CMK (cell line): ENCODE results near the gene DRICH1.
A peak's percentile ranks its signal among the peaks of the same experiment; 100 is the strongest.
"Not testable (repeated sequence)": the region's sequence is repeated elsewhere in the genome, so short reads cannot be mapped to it uniquely, and the experiment has no call there.

Experiments used
- DNase-seq: peaks from one replicate; pipeline ENCODE4 v3.0.0-alpha.2; 2010; ENCODE audit warnings: low read depth

The DRICH1 gene, protein sequence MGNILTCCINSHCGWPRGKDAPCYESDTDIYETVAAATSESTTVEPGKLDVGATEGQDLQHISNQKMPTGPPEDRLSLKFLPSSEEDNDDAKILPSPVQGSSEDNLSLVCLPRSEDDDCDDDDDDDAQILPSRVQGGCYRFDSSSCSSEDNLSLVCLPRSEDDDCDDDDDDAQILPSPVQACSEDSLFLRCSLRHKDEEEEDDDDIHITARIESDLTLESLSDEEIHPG

DNA sequence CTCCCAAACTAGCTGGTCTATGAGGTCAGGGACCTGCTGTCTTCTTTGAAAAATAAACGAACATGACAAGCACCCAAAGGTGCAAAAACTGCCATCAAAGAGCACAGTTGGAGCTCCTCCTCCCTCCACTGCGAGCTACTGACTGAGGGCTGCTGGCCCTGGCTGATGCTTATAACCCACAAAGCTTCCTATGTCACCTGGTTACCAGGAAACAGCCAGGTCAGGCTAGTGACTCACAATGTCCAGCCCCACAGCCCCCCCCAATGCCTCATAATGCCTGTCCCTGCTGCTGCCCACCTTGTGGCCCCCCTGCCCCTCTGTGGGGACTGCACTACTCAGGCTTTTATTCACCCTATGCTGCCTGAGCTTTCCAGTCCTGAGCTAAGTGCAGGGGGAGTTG, at the start of gene DRICH1:
Gene DRICH1 (minus strand): TSS at position 144 of the 400 bp plus-strand sequence. CDS start 298 bp downstream, outside the sequence.
- no peak for DNase-seq

DNA sequence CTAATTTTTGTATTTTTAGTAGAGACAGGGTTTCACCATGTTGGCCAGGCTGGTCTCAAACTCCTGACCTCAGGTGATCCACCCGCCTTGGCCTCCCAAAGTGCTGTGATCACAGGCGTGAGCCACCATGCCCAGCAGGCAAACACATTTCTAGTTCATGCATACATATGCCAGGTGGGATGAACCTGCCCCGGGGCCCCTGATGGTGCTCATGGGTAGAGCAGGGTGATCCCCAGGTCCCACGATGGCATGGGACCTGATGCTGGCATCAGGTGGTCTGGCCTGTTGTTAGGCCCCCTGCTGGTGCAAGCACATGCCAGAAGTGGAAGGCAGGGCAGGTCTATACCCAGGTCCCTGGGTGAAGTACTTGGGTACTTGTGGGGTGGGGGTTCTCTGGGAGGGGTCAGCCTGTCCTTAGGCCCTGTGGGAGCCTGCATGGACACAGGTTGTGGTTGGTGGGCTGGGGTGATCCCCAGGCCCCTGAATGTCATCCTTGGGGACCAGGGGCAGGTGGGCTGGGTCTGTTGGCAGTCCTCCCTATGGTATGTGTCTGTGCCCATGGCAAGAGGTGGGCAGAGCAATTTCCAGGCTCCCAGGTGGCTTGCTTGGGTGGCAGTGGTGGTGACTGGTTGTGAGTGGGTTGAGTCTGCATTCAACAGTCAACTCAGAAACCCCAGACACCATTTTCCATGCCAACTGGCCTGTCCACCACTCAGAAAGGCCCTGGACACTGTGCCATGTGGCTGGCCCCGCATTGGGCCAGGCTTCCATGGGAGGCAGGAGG, 49.1 kb upstream of the DRICH1 start:
- no peak for DNase-seq

DNA sequence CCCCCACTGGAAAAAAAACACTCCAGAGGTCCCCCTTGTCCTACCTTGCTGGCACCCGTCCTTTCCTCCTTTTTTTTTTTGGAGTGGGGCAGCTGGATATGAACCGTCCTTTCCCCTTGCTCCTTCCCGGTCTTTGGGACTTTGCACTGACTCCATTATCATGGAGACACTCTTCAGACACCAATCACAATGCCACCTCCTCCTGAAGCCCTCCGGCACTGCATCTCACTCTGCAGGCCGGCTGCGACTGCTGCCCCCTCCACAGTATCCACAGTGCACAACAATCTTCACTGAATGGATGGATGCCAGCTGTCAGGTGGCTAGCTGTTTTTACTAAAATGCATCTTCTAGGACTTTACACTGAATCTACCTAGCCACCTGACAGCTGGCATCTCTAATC, 46.0 kb upstream of the DRICH1 start:
- DNase-seq, result no peak

DNA sequence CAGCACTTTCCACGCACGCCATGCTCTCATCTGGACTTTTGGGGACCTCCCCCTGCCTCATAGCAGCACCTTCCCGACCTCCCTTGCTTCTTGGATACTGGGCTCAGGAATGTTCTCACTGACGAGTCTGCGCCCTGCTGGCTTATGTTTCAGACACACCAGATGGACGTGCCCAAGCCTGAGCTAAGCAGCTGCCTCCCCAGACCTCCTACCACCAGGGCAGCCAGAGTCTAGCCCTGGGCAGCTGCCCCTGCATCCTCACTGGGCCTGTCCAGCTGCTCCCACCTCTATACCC, 45.5 kb upstream of the DRICH1 start:
- DNase-seq, result no peak

DNA sequence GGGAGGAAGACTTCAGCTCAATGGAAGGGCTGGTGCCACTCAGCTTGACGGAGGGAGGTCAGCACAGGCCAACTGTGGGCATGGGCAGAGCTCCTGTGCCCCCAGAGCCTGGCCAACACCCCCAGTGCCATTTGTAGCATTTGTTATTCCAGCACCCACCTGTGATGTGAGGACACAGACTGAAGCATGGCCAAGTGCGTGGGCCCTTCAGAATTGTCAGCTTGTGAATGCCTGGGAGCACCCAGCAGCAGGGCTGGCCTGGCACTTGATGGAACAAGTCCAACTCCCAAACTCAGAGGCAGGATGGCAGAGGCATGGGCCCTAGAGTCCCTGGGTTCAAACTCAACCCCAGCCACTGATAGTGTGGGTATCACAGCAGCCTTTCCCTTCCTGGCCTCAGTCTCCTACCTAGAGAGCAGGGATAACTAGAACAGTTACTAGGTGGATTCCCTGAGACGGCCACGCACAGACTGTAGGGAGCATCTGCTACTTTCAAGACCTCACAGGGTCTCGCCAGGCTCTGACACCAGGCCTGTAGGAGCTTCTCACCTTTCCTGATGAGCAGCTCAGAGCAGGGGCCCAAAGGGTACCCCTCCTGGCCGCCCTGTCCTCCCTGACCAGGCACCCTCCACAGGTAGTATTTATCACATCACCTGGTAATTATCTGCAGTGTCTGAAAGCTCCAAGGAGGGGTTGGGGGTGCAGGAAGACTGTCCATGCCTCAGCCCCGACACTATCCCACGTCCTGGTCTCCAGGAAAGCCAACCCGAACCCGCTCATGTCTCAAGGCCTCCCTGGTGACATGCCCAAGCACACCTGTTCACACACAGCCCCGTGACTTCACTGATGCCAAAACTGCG, 45.0 kb upstream of the DRICH1 start:
- not testable (repeated sequence) for DNase-seq

DNA sequence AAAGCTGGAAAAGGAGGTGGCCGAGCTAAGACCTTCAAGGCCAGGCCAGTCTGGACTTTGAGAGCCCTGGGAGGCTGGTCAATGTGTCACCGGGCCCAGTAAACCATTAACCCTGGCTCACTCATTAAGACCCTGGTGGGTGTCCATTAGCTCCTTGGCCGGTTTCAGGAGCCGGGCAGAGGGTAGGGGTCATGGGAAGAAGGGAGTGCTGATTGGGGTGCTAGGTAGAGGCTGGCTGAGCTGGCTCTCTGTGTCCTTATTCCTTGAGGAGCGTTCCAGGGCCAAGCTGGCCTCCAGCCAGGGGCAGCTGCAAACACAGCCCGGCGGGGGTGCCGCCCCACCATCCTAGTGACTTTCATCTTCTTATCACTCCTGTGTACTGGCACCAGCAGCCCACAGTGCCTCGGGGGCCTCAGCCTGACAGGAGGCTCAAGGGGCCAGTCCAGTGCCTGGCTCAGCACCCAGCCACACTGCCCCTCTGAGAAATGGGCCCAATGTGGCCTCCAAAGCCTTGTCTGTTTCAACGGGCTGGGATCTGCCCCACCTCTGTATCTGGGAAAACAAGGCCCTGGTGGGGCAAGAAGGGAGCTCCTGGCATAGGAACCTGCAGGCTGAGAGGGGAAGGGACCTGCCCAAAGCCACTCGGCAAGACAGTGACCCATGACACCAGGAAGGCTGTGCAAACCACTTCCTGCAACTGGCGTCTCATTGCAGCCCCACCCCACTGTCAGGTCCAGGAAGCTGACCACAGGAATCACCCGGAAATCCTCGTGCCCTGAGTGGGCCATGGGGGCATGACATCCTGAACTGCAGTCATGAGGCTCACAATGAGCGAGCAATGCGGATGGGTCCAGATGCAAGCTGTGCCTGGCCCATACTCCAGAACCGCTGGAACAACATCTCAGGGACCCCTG, 43.6 kb upstream of the DRICH1 start:
- peak; percentile 60 for DNase-seq

DNA sequence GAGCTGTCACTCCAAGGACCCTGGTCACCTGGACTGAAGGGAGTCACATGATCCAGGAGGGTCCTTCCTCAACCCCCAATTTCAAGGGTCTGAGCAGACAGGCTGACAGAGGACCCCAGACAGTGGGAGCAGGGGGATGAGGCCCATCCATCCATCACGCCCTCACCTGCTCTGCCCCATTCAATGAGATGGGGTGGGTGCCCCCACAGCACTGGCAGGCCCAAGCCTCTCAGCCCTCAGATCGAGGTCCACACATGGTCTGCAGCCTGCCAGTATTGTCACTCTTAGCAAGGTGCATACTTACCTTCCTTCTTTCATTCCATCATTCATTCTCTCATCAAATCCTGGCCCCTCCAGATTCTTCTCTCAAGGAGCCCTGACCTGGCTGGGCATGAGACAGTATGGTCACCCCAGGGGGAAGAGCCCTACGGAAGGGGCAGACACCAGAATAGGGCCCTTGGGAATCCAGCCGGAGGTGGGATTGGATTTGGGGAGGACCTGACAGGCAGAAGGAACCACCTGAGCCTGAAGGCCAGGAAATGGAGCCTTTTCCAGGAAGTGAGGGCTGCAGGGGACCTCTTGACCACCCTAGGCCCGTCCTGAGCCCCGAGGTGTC, 42.9 kb upstream of the DRICH1 start:
- not testable (repeated sequence) for DNase-seq

DNA sequence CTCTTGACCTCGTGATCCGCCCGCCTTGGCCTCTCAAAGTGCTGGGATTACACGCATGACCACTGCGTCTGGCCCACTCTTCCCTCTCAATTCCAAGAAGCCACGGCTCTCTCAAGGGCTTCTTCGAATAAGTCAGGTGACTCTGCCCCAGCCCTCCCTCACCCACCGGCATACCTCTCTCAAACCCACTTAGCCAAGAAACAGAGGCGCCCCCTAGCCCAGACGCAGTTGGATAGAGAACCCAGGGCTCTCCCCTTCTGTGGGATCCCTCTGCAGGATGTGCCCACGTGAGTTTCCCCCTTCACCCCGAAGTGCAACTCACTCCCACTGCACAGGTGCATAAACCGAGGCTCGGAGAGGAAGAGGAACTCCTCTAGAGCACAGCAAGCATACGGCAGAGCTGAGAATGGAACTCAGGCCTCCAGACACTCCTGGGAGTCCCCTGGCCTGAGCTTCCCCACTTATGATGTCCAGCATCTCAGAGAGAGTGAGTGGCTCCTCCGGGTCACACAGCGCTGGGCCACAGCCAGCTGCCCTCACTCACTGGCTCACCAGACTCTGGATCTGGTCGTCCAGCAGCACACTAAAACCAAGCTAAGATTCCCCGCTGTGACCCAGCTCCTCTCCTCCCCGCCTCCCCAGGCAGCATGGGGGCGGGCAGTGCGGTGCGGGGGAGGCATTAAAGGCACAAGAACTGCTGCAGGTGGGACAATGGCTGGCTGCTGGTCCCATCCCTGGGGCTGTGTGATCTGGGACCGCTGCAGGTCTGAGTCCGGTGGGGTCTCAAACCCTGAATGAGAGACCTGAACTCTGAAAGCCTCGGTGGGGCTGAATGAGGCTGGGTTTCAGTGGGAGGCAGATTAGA, 41.9 kb upstream of the DRICH1 start:
- DNase-seq, result no peak

DNA sequence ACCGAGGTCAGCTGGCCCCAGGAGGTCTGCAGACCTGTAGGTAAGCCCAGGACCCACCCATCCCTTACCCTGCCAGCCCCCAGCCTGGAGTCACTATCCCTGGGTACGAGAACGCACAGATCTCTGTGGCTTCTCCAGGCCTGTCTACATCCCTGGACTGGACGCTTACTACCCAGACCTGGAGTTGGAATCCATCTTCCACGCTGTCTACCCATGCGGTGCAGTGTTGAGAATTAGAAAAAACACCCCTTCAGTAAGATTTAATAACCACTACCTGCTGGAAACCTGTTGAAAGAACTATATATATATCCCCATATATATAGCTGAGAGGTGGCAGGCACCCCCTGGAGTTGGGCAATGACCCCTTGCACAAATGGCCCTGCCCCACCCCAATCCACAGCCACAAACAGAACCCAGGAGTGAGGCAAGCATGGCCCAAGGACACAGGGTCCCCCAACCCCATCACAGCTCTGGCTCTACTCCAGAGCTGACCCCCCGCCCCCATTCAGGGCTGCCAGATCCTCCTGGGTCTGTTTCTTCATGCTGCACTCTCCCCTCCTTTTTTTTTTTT, 41.0 kb upstream of the DRICH1 start:
- DNase-seq, result no peak

DNA sequence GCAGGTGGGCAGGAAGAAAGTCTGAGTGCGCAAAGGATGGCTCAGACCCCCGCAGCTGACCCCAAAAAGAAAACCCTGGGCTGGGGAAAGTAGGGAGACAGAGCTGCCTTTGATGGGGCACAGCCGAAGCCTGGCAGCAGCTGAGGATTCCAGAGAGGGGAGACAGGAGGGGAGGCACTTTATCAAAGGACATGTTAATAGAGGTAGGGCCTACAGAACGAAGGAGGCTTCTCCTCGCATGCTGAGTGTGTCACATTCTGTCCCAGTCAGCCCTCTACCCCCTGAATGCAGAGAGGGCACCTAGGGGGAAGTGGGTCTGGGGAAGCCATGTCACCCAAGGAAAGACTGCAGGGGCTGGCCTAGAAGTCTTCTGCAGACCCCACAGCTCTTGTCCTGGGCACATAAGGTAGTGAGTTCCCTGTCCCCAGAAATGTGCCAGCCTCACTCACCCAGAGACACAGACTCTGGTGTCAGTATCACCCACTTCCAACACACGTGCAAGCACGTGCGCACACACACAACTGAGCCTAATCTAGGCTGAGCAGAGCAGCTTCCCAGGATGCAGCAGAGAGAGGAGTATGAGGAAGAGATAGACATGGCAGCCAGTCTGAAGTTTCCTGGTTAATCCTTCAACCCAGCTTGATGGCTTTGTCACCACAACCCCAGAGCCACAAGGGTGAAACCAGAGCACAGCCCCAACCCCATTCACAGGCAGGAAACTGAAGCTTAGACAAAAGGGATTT, 40.4 kb upstream of the DRICH1 start:
- DNase-seq, result not testable (repeated sequence)

DNA sequence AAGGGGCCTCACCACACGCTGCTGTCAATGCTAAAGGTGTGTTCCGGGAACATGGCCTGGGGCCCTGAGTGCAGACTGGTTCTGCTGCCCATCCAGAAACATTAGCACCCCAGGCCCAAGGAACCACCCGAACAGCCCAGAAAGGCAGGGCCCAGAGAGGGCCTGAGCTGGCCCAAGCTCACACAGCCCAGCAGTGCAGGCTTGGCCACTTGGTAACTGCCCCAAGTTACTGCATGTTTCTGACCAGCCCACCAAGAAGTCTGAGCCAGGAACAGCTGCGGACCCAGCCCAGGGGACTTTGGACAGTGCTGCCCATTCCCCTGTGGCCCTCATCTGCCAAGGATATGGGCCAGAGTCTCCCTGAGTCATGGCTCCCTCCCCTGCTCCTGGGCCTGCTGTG, 39.3 kb upstream of the DRICH1 start:
- not testable (repeated sequence) for DNase-seq

DNA sequence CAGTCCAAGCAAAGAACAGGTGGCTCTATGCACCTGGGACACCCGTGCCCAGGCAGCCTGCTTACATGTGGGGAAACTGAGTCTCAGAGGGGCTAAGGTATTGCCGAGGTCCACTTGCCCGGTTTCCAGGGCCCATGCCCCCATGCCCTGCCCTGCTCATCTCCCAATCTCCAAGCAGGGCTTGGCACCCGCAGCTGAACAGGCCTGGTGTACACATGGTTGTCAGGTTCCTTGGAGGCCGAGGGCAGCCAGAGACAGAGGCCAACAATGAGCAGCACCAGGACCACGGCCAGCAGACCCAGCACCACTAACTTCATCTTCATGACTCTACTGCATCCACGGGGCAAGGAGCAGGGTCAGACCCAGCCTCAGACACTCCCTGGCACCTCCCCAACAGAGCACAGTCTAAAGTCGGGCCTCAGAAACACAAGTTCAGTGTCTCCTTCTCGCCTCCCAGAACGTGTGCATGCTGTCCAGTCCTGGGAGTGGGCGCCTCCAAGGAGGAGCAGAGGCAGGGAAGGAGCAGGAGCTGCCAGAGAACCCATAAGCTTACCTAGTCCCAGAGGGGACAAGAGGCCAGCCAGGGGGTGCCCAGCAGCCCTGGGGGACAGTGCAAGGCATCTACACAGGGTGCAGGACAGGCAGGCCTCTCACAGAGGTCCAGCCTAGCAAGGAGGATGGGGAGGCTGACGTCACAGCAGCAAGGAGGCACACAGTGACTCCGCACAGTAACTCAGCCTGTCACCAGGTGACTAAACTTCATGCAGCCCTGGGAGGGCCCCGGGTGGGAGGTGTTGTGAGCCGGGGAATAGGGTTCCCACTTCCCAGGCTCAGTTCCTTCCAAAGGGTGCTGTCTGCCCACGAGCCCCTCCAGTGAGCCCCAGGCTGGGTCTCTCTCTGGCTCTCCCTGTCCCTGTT, 38.5 kb upstream of the DRICH1 start:
- DNase-seq, result no peak

DNA sequence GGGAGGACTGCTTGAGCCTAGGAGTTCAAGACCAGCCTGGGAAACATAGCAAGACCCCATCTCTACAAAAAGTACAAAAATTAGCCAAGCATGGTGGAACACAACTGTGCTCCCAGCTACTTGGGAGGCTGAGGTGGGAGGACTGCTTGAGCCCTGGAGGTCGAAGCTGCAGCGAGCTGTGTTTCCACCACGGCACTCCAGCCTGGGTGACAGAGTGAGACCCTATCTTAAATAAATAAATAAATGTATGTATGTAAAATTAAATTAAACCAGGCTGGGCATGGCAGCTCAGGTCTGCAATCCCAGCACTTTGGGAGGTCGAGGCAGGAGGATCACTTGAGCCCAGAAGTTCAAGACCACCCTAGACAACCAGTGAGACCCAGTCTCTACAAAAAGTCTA, 28.3 kb upstream of the DRICH1 start:
- not testable (repeated sequence) for DNase-seq

DNA sequence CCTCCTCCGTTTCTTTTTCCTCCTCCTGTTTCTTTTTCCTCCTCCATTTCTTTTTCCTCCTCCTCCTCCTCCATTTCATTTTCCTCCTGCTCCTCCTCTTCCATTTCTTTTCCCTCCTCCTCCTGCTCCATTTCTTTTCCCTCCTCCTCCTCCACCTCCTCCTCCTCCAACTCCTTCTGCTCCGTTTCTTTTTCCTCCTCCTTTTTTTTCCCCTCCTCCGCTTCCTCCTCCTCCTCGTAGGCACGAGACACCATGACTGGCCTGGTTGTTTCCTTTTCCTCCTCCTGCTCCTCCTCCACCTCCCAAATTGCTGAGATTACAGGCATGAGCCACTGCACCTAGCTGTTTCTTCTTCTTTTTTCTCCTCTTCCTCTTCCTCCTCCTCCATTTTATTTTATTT, 25.6 kb upstream of the DRICH1 start:
- DNase-seq, result no peak

DNA sequence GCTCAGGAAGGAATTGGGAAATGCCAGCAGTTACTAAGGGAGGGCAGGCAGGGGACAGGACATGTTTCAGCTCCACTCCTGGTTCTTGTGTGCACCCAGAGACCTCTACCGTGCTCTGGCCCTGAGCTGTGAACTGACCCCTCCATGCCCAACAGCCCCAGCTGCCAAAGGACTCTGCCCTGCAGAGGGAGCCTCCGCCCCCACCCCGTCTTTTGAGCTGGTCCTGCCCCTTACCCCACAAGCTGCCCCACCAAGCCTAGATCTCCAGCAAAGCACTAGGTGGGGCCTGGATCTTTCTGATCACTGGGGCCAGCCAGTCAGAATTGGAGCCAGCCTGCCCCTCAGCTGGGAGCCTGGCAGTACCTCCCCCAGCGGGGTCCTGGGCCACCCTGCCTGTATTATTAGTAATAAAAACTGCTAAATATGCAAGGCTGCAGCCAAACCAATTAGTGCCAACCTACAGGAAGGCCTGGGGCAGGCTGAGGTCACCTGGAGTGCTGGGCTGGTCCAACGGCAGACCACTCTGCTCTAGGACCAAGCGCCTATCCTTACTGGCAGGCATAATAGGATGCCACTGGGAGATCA, 23.9 kb upstream of the DRICH1 start:
- DNase-seq, result no peak

DNA sequence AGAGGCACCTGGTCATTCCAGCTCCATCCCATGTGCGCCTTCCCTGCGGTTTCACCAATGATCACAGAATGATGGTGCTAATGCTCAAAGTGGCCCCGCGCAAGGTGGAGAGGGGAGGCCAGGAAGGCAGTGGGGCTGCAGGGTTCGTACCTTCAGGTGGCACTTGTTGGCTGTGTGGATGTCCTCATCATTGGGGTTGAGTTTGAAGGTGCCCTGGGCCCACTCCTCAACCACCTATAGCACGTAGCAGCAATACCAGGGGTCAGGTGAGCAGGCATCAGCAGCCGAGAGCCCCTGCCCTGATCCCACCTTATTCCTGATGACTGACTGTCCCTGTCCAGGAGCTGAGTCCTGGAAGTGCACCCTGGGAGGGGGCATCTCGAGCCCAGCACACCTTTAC, 20.6 kb upstream of the DRICH1 start:
- DNase-seq, result no peak

DNA sequence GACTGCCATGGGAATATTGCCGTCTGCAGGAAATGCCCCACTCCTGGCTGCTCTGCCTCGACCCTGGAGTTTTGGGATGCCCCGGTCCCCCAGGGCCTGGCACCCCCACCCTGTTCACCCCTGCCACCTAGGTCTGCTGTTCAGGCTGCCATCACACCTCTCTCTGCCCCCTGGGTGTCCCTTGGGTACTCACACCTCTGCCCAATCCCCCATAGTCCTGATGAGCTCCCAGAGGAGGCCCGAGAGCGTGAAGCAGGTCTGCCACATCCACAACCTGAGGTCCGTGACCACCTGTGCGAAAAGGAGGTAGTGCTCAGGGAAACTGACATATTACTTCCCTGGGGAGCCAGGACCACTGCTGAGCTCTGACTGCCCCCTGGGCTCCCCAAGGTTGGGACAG, 20.2 kb upstream of the DRICH1 start:
- DNase-seq, result no peak

DNA sequence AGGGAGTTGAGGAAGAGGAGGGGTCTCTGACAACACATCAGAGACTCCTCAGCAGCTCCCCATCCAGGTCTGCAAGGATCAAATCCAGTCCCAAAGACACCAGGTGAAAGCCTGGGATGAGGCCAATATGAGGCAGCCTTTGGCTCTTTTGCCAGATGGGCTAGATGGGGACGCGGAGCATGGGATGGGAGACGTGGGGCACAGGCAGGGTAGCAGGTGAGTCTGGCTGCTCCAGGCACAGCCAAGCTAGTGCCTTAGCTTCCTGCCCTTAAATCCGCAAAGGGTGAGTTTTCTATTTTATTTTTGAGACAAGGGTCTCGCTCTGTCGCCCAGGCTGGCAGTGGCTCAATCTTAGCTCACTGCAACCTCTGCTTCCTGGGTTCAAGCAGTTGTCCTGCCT, 19.6 kb upstream of the DRICH1 start:
- DNase-seq, result no peak
